Measurements from ENCODE around the gene PDHB. TPM values are rescaled to one million over a fixed set of nuclear protein-coding genes. Genes with fewer than 3 reads are reported as not detected.

Gene PDHB
- total RNA-seq, 1 donor from 2014 or later = 67.3 TPM

DNA sequence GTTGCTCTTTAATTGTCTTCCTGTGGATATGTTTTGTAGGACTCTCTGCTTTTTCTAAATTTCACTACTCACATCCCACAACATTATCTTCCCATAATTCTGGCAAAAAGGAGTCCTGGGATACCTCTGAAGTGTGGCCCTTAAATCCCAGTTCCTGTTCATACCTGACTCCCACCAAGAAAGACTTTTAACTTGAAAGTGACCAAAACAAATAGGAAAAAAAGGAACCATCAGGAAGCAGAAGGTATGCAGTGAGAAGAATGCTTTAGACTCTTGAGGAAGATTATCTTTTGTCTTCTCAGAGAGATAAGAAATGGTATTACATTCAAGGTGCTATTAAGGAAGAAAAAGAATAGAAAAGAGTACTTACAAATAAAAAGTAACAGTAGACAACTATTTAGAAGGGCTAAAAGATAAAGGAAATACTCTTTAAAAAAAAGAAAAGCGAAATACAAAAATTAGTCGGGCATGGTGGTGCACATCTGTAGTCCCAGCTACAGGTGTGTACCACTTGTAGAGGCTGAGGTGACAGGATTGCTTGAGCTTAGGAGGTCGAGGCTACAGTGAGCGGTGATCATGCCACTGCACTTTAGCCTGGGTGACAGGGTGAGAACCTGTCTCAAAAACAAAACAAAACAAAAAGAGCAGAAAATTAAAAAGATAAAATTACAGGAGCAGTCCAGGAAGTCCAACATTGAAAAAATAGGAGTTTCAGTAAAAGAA, 54.1 kb downstream of the PDHB start:
- no peaks in the 10 kb centered on the region for H3K27me3 Mint-ChIP-seq
- no peak for TF ChIP-seq CTCF (IDR thresholded peaks at IDR 0.05)
- POLR2A ChIA-PET = interaction anchor here (0.7 to 1.7 kb wide), 2 partner anchors 44 to 177 kb away, joined by 3 to 4 read pairs; no protein-coding TSS in a partner anchor
- H3K4me1 Mint-ChIP-seq = peaks cover 30% of the 10 kb centered on the region
- H3K27ac Mint-ChIP-seq = peak overlapping the region; percentile 54
- no peak for DNase-seq
- H3K9me3 Mint-ChIP-seq = no peaks in the 10 kb centered on the region
- H3K4me3 Mint-ChIP-seq = no peak overlapping the region
- ATAC-seq (ENCODE audit: low read depth) = no peak
- H3K36me3 Mint-ChIP-seq (ENCODE audit: low read depth) = peaks cover 52% of the 10 kb centered on the region
- CTCF ChIA-PET = no interaction called here
- intact Hi-C loops (cut with micrococcal nuclease) = no loop called here

- ATAC-seq (ENCODE audit: low read depth) = no peak
- Mint-ChIP-seq H3K4me1 (peaks cover 33% of the 10 kb centered on the region), H3K36me3 (ENCODE audit: low read depth) (peaks cover 48% of the 10 kb centered on the region), H3K27me3 (no peaks in the 10 kb centered on the region), H3K27ac (no peak overlapping the region), H3K4me3 (no peak overlapping the region), H3K9me3 (no peaks in the 10 kb centered on the region)
- CTCF ChIA-PET = no interaction called here
- no peak for TF ChIP-seq CTCF (IDR thresholded peaks at IDR 0.05)
- intact Hi-C loops (cut with micrococcal nuclease) = no loop called here
- POLR2A ChIA-PET = interaction anchor here (1.0 kb wide), 1 partner anchor 28 kb away, joined by 3 read pairs; no protein-coding TSS in a partner anchor
- no peak for DNase-seq
Observed at GRCh38 chr3:58377750-58378149, 55.9 kb downstream of the PDHB start.

Other genes with a start within 250 kb of the PDHB start
- 7.2 and 8.1 TPM in 2 replicates for gene DNASE1L3, start 222.9 kb downstream of the PDHB start, total RNA-seq
- 37.1 and 48.7 TPM in 2 replicates for gene ABHD6, start 196.0 kb downstream of the PDHB start, total RNA-seq
- gene RPP14, start 127.6 kb downstream of the PDHB start, total RNA-seq = 17.5 and 17.7 TPM in 2 replicates
- gene HTD2, start 127.3 kb downstream of the PDHB start, total RNA-seq = 11.4 TPM in 2 replicates
- gene PXK, start 100.9 kb downstream of the PDHB start, total RNA-seq = 70.3 and 81.3 TPM in 2 replicates
- 8.8 and 10.0 TPM in 2 replicates for gene KCTD6, start 58.3 kb upstream of the PDHB start, total RNA-seq
- gene ACOX2, start 103.4 kb upstream of the PDHB start, total RNA-seq = not detected in 2 replicates
- gene FAM107A, start 143.6 kb upstream of the PDHB start, total RNA-seq = not detected in 2 replicates
- not detected in 2 replicates for gene FAM3D, start 232.9 kb upstream of the PDHB start, total RNA-seq

All from activated B cell treated with CpG ODN at 0.5 μM for 24 hours (primary cell).